Gastrocnemius medialis (tissue), 4 donors: ENCODE measurements around the gene HOOK1. TPM values are rescaled to one million over a fixed set of nuclear protein-coding genes. Genes with fewer than 3 reads are reported as not detected.

ENCODE experiments used
- ATAC-seq, 2 donors: fragments of 150-250 bp; one replicate each; pipeline ENCODE4 v1.9.1; 2016
- DNase-seq, 2 donors: peaks; one replicate each; pipeline ENCODE4 v3.0.0-alpha.2; 2019
- H3K27ac ChIP-seq, 4 donors: fragments of 200-600 bp; sonication (generic); 1 replicate in 1 of 4; 2 replicates in 3 of 4; pipeline ENCODE4 v1.5.1; 2016 to 2018; ENCODE audit warnings: mild to moderate bottlenecking in 2 of 4, moderate library complexity in 1 of 4
- H3K27me3 ChIP-seq, 3 donors: fragments of 200-600 bp; sonication (generic) in 2 of 3; 1 replicate in 1 of 3; 2 replicates in 2 of 3; pipeline versions ENCODE4 v1.5.1 to v1.6.0; 2016 to 2019; ENCODE audit warnings: mild to moderate bottlenecking in 1 of 3, moderate library complexity in 1 of 3
- H3K36me3 ChIP-seq, 2 donors: fragments of 200-600 bp; sonication (generic) in 1 of 2; one replicate each; pipeline ENCODE4 v1.5.1; 2017 to 2018
- H3K4me1 ChIP-seq, 2 donors: fragments of 200-600 bp; sonication (generic) in 1 of 2; one replicate each; pipeline ENCODE4 v1.5.1; 2016 to 2017; ENCODE audit warnings: mild to moderate bottlenecking in 2 of 2
- H3K4me3 ChIP-seq, 4 donors: fragments of 200-600 bp; sonication (generic) in 3 of 4; 1 replicate in 1 of 4; 2 replicates in 3 of 4; pipeline ENCODE4 v1.5.1; 2016 to 2019; ENCODE audit warnings: mild to moderate bottlenecking in 2 of 4
- H3K9me3 ChIP-seq, 3 donors: fragments of 200-600 bp; sonication (generic) in 2 of 3; 1 replicate in 1 of 3; 2 replicates in 2 of 3; pipeline ENCODE4 v1.5.1; 2016 to 2019
- POLR2A ChIP-seq, 2 donors: fragments of 450-650 bp; IDR thresholded peaks; one replicate each; pipeline ENCODE4 v1.6.1; 2017; ENCODE audit warnings: antibody characterized with exemption in 2 of 2, mild to moderate bottlenecking in 2 of 2, moderate library complexity in 2 of 2
- in situ Hi-C, 4 donors: fragments of 200-750 bp; cut with MboI; loops; one replicate each; pipeline versions ENCODE4 v1.15.0 to v1.8.0; 2017; ENCODE audit warnings: low sequenced_read_pairs in 4 of 4
- intact Hi-C: fragments of 100-400 bp; cut with DNase I; formaldehyde crosslinking; loops from one replicate; pipeline ENCODE4 v1.15.1; 2023; ENCODE audit warnings: low total_unique reads
- total RNA-seq, 4 donors: library from RNA; depleted of rRNA; stranded (reverse); fragments of >200 nt; gene quantifications; one replicate each; pipeline versions ENCODE4 v1.1.0 to v1.2.3, GENCODE V29; 2016
- TF ChIP-seq, protein P1 (sequence below), 5 experiments: fragments of 450-650 bp in 3 of 5; fragments of 200-600 bp in 2 of 5; sonication (generic) in 2 of 5; IDR thresholded peaks in 4 of 5; conservative IDR thresholded peaks in 1 of 5; 1 replicate in 4 of 5; 2 replicates in 1 of 5; pipeline ENCODE4 v1.5.1; 2016 to 2019; ENCODE audit warnings: antibody characterized with exemption in 5 of 5, mild to moderate bottlenecking in 3 of 5, moderate library complexity in 3 of 5

Gene HOOK1
- total RNA-seq, 4 donors from 2014 or later, result 0.07 to 2.1 (median 0.10) TPM; not detected in 1

DNA sequence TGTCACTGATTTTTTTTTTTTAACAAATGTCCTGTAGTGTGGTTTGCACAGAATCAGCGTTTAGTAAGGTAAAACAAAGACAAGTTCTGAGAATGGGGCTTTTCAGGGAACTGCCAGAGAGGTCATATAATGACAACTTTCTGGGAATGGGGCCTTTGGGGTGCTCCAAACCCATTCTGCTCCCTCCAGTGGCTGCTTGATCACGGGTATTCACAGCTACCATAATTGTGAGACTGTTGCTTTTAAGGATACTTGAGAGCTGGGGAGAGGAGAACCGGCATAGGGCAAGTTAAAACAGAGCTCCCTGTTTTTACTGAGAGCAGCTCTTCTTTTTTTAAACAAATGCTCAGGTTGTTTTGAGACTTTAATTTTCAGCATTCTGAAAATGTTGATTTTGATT, 63.6 kb downstream of the HOOK1 start:
- DNase-seq, result no peak
- no peaks in the 10 kb centered on the region for H3K4me1 ChIP-seq
- intact Hi-C loops, result no loop called here
- no peaks in the 10 kb centered on the region for H3K9me3 ChIP-seq
- no peak overlapping the region for H3K4me3 ChIP-seq
- H3K27ac ChIP-seq, result no peak overlapping the region
- in situ Hi-C loops, result no loop called here
- TF ChIP-seq POLR2A (IDR thresholded peaks at IDR 0.05), result no peak
- TF ChIP-seq, protein P1, sequence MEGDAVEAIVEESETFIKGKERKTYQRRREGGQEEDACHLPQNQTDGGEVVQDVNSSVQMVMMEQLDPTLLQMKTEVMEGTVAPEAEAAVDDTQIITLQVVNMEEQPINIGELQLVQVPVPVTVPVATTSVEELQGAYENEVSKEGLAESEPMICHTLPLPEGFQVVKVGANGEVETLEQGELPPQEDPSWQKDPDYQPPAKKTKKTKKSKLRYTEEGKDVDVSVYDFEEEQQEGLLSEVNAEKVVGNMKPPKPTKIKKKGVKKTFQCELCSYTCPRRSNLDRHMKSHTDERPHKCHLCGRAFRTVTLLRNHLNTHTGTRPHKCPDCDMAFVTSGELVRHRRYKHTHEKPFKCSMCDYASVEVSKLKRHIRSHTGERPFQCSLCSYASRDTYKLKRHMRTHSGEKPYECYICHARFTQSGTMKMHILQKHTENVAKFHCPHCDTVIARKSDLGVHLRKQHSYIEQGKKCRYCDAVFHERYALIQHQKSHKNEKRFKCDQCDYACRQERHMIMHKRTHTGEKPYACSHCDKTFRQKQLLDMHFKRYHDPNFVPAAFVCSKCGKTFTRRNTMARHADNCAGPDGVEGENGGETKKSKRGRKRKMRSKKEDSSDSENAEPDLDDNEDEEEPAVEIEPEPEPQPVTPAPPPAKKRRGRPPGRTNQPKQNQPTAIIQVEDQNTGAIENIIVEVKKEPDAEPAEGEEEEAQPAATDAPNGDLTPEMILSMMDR (IDR thresholded peaks at IDR 0.05 in 4 of 5, conservative IDR thresholded peaks at IDR 0.05 in 1 of 5), result no peak
- no peaks in the 10 kb centered on the region for H3K36me3 ChIP-seq
- no peak for ATAC-seq
- no peaks in the 10 kb centered on the region for H3K27me3 ChIP-seq

DNA sequence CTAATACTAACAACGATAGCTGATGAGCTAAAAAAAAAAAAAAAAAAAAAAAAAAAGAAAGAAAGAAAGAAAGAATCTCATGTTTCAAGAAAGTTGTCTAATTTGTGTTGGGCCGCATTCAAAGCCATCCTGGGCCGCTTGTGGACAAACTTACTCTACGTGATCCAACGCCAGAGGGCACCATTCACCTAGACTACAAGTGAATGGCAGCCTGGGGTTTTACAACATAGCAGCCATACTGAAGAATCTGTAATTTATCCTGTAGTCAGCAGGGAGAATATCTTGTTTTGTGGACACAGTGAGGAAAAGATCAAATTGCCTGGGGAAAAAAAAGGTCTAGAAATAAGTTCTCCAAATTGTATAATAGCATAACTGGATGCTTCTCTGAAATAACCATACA, 64.8 kb downstream of the HOOK1 start:
- peak; percentile 17 to 54 for DNase-seq
- no peak for TF ChIP-seq POLR2A (IDR thresholded peaks at IDR 0.05)
- TF ChIP-seq, protein P1 (IDR thresholded peaks at IDR 0.05 in 4 of 5, conservative IDR thresholded peaks at IDR 0.05 in 1 of 5), result peak in 4 of 5 experiments; percentile 39 to 54 (median 44)
- H3K4me1 ChIP-seq, result no peaks in the 10 kb centered on the region
- no peaks in the 10 kb centered on the region for H3K36me3 ChIP-seq
- no peak overlapping the region for H3K4me3 ChIP-seq
- intact Hi-C loops (no loop called here), in situ Hi-C loops (no loop called here)
- H3K27me3 ChIP-seq, result no peaks in the 10 kb centered on the region
- H3K9me3 ChIP-seq, result no peaks in the 10 kb centered on the region
- peak; percentile 69 to 78 for ATAC-seq
- no peak overlapping the region for H3K27ac ChIP-seq

DNA sequence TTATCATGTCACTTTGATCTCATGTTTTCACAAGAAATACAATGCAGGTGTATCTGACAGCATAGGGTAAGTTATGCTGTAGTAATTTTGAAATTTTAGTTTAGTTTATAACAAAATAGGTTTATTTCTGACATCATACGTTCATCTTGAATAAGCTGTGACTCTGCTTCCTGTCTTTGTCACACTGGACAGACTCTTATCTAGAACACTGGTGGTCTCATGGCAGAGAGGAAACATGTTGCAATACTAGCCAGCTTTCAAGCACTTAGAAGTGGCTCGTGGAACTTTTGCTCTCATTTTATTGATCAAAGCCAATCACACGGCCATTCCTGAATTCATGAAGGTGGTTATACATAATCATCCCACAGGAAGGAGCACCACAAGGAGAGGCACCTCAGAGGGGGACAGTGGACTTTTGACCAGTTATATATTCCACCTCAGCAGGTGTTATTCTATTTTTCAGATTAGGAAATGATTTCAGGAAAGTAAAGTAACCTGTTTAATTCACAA, 65.3 kb downstream of the HOOK1 start:
- no peak for TF ChIP-seq POLR2A (IDR thresholded peaks at IDR 0.05)
- TF ChIP-seq, protein P1 (IDR thresholded peaks at IDR 0.05 in 4 of 5, conservative IDR thresholded peaks at IDR 0.05 in 1 of 5), result no peak
- intact Hi-C loops, result loop anchor here (1.0 kb wide), 1 partner anchor 67 kb away; no protein-coding TSS in a partner anchor
- DNase-seq (no peak), ATAC-seq (no peak)
- H3K36me3 ChIP-seq, result no peaks in the 10 kb centered on the region
- no peak overlapping the region for H3K4me3 ChIP-seq
- in situ Hi-C loops, result loop anchor here in 2 of 4 donors (5.0 to 10.0 kb wide), 2 partner anchors 62 to 65 kb away; no protein-coding TSS in a partner anchor
- no peaks in the 10 kb centered on the region for H3K27me3 ChIP-seq
- H3K4me1 ChIP-seq, result peaks cover 0 to 2% of the 10 kb centered on the region in 2 donors
- no peaks in the 10 kb centered on the region for H3K9me3 ChIP-seq
- H3K27ac ChIP-seq, result no peak overlapping the region

DNA sequence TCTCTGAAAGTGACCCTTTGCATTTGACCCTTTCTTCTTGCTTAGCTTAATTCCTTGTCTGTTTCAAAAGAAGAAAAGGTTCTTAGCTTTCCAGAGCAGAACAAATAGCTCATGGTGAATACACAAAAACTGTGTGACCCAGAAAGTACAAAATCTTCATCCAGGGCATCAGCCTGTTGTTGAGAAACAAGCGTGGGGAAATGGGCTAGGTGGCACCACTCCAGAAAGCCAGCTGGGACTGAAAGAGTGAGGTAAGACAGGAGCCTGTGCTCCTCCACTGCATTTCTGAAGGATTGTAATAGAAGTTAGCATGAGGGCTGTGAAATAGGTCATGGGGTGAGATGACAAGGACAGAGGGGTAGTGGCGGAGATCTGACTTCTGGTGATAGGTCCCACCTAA, 66.0 kb downstream of the HOOK1 start:
- intact Hi-C loops, result loop anchor here (1.0 kb wide), 1 partner anchor 67 kb away; no protein-coding TSS in a partner anchor
- H3K27me3 ChIP-seq, result no peaks in the 10 kb centered on the region
- in situ Hi-C loops, result loop anchor here in 2 of 4 donors (5.0 to 10.0 kb wide), 2 partner anchors 62 to 64 kb away; no protein-coding TSS in a partner anchor
- DNase-seq (peak in 1 of 2 donors; percentile 36), ATAC-seq (peak in 1 of 2 donors; percentile 12)
- no peaks in the 10 kb centered on the region for H3K36me3 ChIP-seq
- TF ChIP-seq, protein P1 (IDR thresholded peaks at IDR 0.05 in 4 of 5, conservative IDR thresholded peaks at IDR 0.05 in 1 of 5), result no peak
- no peak for TF ChIP-seq POLR2A (IDR thresholded peaks at IDR 0.05)
- no peak overlapping the region for H3K27ac ChIP-seq
- H3K4me1 ChIP-seq, result peaks cover 0 to 4% of the 10 kb centered on the region in 2 donors
- H3K9me3 ChIP-seq, result no peaks in the 10 kb centered on the region
- H3K4me3 ChIP-seq, result no peak overlapping the region
